DMS114 treated with DMSO at 0.1 percent for 48 hours (cell line): ENCODE data around the gene NDOR1.

ENCODE experiments used
- DNase-seq: peaks from one replicate; lab custom pipeline; 2025; ENCODE audit not compliant: unreplicated experiment; lab: John Stamatoyannopoulos, UW

NDOR1 gene

GRCh38 chr9:137219757-137220316, 14.3 kb downstream of the NDOR1 start:
- DNase-seq: no peak

- DNase-seq: no peak
These were observed 15.0 kb downstream of the NDOR1 start for GRCh38 chr9:137220317-137221094.

GRCh38 chr9:137221095-137221505, 15.6 kb downstream of the NDOR1 start:
- no peak for DNase-seq

DNA sequence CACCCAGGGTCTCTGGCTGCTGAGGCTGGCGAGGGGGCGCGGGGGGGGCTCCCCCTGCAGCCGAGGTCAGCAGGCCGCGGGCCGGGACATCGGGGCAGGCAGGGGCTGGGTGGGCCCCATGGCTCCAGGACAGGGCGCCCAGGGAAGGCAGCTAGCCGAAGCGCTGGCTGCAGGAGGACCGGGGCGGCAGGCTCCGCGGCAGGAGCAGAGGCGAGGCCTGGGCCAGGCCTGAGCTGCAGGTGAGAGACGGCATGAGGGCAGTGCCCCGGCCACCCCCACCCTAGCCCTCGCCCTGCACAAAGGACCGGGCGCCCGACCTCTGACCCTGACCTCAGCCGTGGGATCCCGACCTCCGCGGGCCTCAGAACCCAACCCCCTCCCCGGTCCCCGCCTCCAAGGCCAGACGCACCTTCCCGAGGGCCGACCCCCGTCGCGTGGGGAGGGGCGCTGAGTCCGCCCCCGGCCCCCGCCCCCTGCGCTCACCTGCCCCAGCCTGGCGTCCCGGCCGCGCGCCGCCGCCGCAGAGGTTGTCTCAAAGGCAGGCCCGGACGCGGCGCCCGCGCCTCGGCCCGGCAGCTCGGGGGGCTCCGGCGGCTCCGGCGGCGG, 16.1 kb downstream of the NDOR1 start:
- DNase-seq: no peak

DNA sequence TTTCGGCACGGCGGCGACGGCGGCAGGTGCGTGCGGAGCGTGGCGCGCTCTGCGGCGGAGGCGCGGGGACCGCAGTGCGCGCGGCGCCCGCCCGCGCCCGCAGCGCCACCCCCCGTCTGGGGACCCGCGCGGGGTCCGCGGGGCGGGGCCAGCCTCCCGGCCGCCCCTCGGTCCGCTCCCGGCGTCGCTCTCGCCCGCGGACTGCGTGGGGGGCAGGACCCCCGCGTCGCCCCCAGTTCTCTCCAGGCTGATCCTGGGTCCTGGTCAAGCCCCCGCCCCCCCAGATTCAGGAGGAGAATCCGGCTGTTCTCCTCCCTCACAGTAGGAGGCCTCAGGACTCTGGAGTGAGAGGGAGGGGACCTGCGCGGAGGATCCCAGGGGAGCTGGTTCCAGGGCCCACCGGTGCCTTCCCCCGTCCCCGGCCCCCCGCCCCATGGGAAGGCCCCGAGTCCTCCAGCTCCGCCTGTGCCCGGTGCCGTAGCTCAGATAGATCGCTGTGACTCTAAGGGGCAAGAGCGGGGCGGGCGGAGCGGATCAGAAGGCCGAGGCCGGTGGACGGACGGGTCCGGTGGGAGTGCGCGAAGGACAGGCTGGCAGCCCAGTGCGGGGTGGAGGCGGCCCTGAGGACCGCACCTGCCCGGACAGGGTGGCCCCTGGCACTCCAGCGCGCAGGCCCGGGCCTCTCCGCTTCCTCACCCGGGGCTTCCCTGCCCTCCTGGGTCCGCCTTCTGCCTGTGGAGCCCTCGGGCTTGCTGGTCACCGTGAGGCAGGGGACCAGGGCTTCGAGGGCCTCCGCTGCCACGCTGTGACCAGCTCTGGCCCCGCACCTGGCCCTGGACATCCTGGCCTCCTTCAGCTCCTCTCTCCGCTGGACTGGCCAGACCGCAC, 16.9 kb downstream of the NDOR1 start, which contains the start of gene RNF208:
Gene RNF208, minus strand, starts transcription at position 51 of the 888 bp plus-strand sequence. CDS start 1,028 bp downstream, outside the sequence.
- DNase-seq: no peak

DNA sequence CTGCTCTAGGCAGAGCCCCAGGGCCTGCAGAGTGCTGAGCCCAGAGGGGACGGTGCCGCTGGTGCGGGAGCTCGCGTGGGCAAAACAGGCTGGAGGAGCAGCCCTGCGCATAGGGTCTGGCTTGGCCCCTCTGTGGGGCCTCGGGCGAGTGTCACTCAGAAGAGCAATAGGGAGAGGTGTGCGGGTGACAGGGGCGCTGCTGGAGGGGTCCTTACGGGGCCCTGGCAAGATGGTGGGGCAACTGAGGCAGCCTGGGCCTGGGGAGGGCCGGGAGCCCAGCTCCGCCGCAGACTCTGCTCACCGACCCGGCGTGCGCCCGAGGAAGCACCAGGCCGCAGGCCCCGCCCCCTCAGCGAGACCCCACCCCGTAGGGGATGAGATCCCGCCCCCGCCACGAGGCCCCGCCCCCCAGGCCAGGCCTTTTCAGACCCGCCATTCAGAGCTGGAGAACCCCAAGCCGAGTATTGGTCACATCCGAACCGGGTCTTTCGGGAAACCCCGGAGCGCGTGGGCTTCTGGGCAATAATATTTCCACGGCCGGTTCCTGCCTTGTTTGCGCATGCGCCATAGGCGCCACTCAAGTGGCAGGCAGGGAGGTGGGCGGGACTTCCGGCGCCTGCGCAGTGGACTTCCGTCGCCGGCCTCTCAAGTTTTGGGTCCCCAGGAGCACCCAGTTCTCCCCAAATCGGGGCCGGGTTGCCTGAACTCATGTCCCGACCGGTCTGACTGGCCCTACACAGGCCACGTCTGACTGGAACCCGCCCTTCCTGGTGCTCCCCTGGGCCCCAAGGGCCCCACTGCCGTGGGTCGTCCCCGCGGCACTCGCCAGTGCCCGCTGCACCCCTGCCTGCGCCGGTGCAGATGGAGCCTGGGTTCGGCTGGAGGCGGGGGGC, 17.8 kb downstream of the NDOR1 start:
- peak; percentile 84 for DNase-seq

- DNase-seq: no peak
These were observed 19.6 kb downstream of the NDOR1 start, which contains the start of gene CYSRT1 for GRCh38 chr9:137224830-137225694. Gene CYSRT1, plus strand, starts transcription at chr9:137225174. Its CDS starts 448 bp downstream, at chr9:137225622.

DNA sequence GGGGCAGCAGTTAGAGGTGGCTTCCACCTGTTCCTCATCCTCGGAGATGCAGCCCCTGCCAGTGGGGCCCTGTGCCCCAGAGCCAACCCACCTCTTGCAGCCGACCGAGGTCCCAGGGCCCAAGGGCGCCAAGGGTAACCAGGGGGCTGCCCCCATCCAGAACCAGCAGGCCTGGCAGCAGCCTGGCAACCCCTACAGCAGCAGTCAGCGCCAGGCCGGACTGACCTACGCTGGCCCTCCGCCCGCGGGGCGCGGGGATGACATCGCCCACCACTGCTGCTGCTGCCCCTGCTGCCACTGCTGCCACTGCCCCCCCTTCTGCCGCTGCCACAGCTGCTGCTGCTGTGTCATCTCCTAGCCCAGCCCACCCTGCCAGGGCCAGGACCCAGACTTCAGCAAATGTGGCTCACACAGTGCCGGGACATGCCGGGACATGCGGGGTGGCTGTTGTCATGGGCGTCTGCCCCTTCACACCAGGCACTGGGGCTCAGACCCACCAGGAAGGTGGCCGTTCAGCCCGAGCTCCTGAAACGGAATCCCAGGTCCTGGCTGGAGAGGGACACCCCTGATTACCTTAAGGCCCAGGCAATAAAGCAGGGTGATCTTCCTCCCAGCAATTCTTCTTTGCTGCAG, 20.3 kb downstream of the NDOR1 start:
- no peak for DNase-seq

- no peak for DNase-seq
These were observed 21.0 kb downstream of the NDOR1 start for GRCh38 chr9:137226338-137227053.

- peak; percentile 24 for DNase-seq
These were observed 21.8 kb downstream of the NDOR1 start, which contains the start of gene RNF224 for GRCh38 chr9:137227054-137227852. Gene RNF224, plus strand, starts transcription at chr9:137227502. Its CDS starts 834 bp downstream, at chr9:137228336.

DNA sequence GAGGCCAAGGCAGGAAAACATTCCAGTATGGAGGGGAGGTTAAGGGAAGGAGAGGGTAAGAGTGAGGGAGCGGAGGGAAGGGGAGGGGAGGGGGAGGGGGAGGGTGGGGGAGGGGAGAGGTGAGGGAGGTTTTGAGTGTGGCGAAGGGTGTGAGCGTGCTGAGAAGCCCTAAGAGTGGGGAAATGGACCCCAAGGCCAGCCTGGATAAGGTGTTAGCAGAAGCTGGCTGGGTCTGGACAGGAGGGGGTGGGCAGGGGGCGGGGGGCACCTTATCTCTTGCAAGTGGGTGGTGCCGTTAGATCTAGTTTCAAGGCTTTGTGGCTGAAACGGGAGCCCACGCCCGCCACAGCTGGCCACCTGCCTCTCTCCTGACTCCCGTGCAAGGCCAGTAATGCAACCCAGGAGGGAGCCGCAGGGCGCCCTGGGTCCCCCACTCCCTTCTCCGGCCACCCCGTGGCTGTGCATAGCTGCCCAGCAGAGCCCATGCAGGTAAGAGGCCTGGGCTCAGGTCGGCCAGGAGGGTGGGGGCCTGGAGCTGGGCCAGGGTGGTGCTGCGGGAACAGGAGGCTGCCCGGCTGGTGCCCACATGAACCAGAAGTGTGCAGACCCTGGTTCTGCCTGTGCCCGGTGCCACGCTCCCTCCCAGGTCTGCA, 22.5 kb downstream of the NDOR1 start:
- no peak for DNase-seq

- no peak for DNase-seq
These were observed 23.0 kb downstream of the NDOR1 start for GRCh38 chr9:137228506-137228967.

DNA sequence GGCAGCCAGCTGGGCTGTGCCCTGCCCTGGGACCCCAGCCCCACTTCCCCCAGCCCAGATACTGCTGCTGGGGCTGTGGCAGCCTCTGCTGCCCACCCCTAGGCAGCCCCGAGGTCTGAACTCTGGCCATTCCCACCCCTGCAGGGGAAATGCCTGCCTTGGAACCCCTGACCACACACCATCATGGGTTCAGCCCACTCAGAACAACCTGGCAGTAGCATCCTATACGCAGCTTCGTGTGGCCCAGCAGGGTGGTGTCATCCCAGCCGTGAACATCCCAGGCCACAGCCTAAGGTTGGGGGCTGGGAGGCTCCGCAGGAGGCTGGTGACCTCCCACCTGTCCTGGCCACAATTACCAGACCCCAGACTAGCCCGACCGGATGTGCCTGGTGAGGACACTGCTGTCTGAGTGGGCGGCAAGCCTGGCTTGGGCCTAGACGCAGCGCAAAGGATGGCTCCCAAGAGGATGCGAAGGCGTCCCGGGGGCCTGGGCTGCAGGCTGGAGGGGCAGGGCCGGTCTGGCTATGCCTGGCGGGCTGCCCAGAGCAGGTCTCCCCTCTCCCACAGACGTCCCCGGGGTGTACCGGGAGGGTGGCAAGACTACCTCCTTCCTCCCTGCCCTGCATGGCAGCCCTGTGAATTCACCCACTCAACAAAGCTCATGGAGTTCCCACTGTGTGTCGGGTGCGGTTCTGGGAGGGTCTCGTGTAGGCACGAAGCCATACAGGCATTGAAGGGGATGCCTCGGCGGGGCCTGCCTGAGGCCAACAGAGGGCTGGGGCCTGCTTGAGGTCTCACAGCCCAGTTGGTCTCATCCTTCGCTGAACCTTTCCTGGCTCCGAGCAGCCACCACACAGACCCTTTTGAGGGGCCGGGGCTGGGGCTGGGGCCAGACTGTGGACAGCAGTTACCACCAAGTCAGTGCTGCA, 23.7 kb downstream of the NDOR1 start:
- no peak for DNase-seq

DNA sequence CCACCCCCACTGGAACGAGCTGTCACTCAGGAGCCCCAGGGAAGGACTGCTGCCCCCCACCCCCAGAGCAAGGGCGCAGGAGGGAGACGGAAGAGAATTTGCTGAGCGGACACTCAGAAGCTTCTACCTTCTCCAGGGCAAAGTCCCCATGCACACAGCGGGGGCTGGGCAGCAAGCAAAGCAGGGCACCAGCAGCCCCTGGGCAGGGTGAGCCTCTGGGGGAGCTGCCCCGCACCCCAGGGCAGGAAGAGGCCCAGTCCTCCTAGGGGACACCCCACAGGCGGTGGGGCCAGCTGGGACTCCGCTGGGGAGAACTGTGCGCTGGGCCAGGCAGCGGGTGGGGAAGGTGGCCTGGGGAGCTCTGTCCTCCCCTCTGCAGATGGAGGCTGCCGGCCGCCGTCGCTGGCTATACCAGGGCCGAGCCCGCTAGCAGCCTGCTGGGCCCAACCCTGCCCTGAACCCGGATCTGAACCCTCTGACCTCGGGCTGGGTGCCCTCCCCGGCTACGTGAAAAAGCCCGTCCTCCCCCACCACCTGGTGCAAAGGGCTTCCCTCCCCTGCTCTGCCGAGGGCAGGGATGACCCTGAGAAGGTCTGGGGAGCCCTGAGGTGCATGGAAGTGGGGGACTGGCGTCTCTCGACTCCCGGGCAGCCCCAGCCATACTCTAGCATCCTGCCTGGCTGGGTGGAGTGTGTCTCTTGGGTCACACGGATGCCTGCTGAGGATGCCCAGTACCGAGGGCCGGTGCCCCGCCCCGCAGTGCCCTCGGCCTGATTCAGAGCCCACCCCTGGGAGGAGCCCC, 24.6 kb downstream of the NDOR1 start:
- DNase-seq: no peak
